ENCODE measurements around the gene GABRE. TPM values are rescaled to one million over a fixed set of nuclear protein-coding genes. Genes with fewer than 3 reads are reported as not detected.

Gene GABRE
- total and polyA plus RNA-seq, 8 donors, result 14.2 to 21.4 (median 16.7) TPM

DNA sequence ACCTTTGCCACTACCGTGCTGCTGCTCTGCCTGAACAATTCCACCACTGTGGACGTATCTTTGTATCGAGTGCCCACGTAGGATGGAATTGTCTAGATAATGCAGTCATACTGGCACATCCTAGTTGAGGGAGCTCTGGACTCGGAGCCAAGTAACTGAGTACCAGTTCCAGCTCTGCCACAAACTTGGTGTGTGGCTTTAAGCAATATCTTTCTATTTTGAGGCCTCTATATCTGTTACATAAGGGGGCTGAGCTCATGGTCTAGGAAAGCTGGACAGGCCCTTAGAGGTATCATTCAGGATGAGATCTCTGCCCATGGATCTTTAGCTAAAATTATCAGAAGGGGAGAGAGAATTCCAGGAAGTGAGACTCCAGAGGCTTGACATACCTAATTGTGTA lies 12.4 kb downstream of the GABRE start:
- no peak for ATAC-seq
- intact Hi-C loops (cut with DNase I), result no loop called here
- no peaks in the 10 kb centered on the region for H3K36me3 ChIP-seq
- no peak overlapping the region for H3K4me3 ChIP-seq
- H3K9me3 ChIP-seq, result no peaks in the 10 kb centered on the region
- DNase-seq, result no peak
- H3K27me3 ChIP-seq, result no peaks in the 10 kb centered on the region
- H3K27ac ChIP-seq, result no peak overlapping the region
- no peaks in the 10 kb centered on the region for H3K4me1 ChIP-seq
- TF ChIP-seq, protein P1, sequence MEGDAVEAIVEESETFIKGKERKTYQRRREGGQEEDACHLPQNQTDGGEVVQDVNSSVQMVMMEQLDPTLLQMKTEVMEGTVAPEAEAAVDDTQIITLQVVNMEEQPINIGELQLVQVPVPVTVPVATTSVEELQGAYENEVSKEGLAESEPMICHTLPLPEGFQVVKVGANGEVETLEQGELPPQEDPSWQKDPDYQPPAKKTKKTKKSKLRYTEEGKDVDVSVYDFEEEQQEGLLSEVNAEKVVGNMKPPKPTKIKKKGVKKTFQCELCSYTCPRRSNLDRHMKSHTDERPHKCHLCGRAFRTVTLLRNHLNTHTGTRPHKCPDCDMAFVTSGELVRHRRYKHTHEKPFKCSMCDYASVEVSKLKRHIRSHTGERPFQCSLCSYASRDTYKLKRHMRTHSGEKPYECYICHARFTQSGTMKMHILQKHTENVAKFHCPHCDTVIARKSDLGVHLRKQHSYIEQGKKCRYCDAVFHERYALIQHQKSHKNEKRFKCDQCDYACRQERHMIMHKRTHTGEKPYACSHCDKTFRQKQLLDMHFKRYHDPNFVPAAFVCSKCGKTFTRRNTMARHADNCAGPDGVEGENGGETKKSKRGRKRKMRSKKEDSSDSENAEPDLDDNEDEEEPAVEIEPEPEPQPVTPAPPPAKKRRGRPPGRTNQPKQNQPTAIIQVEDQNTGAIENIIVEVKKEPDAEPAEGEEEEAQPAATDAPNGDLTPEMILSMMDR (IDR thresholded peaks at IDR 0.05), result no peak

DNA sequence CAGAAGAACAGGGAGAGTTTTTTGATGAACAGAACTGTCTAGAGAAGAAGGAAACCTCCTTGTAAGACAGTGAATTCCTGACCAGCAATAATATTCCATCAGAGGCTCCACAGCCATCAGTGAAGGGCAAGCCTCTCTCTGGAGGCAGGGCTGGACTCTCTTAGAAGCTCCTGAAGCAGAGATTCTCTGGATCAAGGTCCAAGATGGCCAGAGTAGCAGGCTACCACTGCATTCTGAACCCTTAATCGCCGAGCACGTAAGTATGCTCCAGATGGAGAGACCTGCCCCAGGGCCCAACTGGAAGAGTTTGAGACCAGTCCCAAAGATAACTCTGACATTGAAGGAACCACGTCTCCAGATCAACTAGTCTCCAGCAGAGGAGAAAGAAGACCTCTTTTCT lies 16.4 kb downstream of the GABRE start:
- Histone ChIP-seq H3K27me3 (no peaks in the 10 kb centered on the region), H3K4me1 (no peaks in the 10 kb centered on the region), H3K36me3 (no peaks in the 10 kb centered on the region), H3K27ac (no peak overlapping the region), H3K4me3 (no peak overlapping the region), H3K9me3 (no peaks in the 10 kb centered on the region)
- TF ChIP-seq, protein P1 (IDR thresholded peaks at IDR 0.05), result no peak
- ATAC-seq, result no peak
- intact Hi-C loops (cut with DNase I), result no loop called here
- no peak for DNase-seq

DNA sequence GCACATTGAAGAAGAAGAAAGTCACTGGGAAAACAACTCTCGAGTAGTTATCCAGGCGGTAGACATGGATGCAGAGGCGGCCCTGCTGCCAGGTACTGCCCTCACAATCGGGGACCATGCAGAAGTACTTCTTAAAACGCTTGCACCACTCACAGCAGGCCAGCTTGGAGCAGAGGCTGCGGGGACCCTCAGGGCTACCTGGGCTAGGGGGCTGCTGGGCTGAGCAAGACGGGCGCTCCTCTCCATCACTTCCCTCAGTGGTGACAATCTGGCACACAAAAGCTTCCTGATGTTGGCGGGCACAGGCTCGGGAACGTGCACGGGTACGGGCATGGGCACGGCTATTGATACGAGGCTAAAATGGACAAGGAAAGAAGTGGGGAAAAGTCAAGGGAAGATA lies 19.7 kb downstream of the GABRE start:
- Histone ChIP-seq H3K4me1 (no peaks in the 10 kb centered on the region), H3K9me3 (no peaks in the 10 kb centered on the region), H3K36me3 (no peaks in the 10 kb centered on the region), H3K27me3 (no peaks in the 10 kb centered on the region), H3K4me3 (no peak overlapping the region), H3K27ac (no peak overlapping the region)
- TF ChIP-seq, protein P1 (IDR thresholded peaks at IDR 0.05), result no peak
- DNase-seq (no peak), ATAC-seq (no peak)
- intact Hi-C loops (cut with DNase I), result no loop called here

DNA sequence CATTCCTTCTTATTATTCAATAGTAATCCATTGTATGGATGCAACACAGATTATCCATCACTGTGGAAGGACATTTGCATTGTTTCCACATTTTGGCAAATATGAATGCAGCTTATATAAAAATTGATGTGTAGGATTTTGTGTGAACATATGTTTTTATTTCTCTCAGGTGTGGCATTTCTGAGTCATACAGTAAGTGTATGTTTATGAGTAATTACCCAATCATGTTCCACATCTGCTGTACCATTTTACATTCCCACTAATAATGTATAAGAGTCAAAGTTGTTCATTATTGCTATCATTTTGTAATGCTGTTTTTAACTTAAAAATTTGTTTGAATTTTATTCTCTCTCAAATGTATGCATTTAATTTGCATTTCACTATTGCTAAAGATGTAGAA lies 36.3 kb downstream of the GABRE start:
- intact Hi-C loops (cut with DNase I), result no loop called here
- ATAC-seq (no peak), DNase-seq (no peak)
- no peaks in the 10 kb centered on the region for H3K9me3 ChIP-seq
- TF ChIP-seq, protein P1 (IDR thresholded peaks at IDR 0.05), result no peak
- H3K27me3 ChIP-seq, result no peaks in the 10 kb centered on the region
- no peak overlapping the region for H3K4me3 ChIP-seq
- H3K27ac ChIP-seq, result no peak overlapping the region
- no peaks in the 10 kb centered on the region for H3K36me3 ChIP-seq
- H3K4me1 ChIP-seq, result no peaks in the 10 kb centered on the region

GRCh38 chrX:151935358-151935757 lies 39.1 kb downstream of the GABRE start:
- no peaks in the 10 kb centered on the region for H3K27me3 ChIP-seq
- intact Hi-C loops (cut with DNase I), result no loop called here

More at GRCh38 chrX:151935358-151935757, 39.1 kb downstream of the GABRE start:
- TF ChIP-seq, protein P1 (IDR thresholded peaks at IDR 0.05), result no peak
- Histone ChIP-seq H3K9me3 (no peaks in the 10 kb centered on the region), H3K27ac (no peak overlapping the region), H3K36me3 (no peaks in the 10 kb centered on the region), H3K4me1 (no peaks in the 10 kb centered on the region), H3K4me3 (no peak overlapping the region)
- ATAC-seq, result no peak
- no peak for DNase-seq
